Uterus (tissue), 2 donors: ENCODE data around the gene CHN2.

Experiments used
- CTCF ChIP-seq, 4 experiments: fragments of 200-600 bp in 2 of 4; fragments of 450-650 bp in 2 of 4; sonication (generic) in 2 of 4; IDR thresholded peaks; one replicate each; pipeline ENCODE4 v1.5.1; 2016 to 2019; ENCODE audit warnings: antibody characterized with exemption in 4 of 4, mild to moderate bottlenecking in 2 of 4, moderate library complexity in 1 of 4
- POLR2A ChIP-seq, 2 donors: fragments of 450-650 bp; IDR thresholded peaks; one replicate each; pipeline ENCODE4 v1.6.1; 2016; ENCODE audit warnings: antibody characterized with exemption in 2 of 2, mild to moderate bottlenecking in 1 of 2, moderate library complexity in 1 of 2

- TF ChIP-seq POLR2A (IDR thresholded peaks at IDR 0.05), result no peak
- no peak for TF ChIP-seq CTCF (IDR thresholded peaks at IDR 0.05)
These were observed 167.8 kb downstream of the CHN2 start for GRCh38 chr7:29362380-29362779.
